Peyer's patch (tissue), 4 donors: ENCODE measurements around the gene P3H3.

Experiments
- CTCF ChIP-seq, 6 experiments: fragments of 450-650 bp in 4 of 6; fragments of 200-600 bp in 2 of 6; sonication (generic) in 1 of 6; IDR thresholded peaks; one replicate each; pipeline ENCODE4 v1.5.1; 2017 to 2019; ENCODE audit warnings: antibody characterized with exemption in 6 of 6, mild to moderate bottlenecking in 3 of 6, moderate library complexity in 1 of 6
- POLR2A ChIP-seq, 2 donors: fragments of 450-650 bp; IDR thresholded peaks; one replicate each; pipeline ENCODE4 v1.5.1; 2017; ENCODE audit warnings: antibody characterized with exemption in 2 of 2, mild to moderate bottlenecking in 2 of 2, moderate library complexity in 2 of 2

DNA sequence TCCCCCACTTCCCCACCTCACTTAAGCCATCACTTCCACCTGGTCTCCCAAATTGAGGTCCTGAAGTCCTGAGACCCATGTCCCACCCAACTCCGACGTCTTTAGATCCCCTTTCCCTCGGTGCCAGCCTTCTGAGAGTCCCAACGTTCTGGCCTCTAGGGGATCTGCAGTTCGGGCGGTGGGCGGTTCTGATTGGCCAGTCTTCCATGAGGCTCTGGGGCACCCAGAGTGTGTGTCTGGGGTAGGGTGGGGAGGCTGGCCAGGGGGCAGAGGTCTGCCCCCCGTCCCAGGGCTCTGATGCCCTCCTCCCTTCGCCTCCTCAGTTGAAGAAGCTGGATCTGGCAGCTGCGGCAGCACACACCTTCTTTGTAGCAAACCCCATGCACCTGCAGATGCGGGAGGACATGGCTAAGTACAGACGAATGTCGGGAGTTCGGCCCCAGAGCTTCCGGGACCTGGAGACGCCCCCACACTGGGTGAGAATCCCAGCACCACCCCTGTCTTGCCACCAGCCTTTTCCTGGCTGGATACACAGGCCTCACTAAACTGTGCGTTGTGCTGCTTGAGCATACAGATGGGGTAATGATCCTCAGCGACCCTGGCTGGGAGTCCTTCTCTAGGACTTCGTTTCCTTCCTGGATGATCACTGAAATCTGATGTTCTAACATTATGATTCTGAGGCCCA is 1.5 kb downstream of the P3H3 start:
- TF ChIP-seq CTCF (IDR thresholded peaks at IDR 0.05) (peak in 3 of 6 experiments; percentile 10 to 18 (median 11)), POLR2A (IDR thresholded peaks at IDR 0.05) (peak in 1 of 2 donors; percentile 7)
